Right lung (tissue), 5 donors: ENCODE measurements around the gene CDKAL1. TPM values are rescaled to one million over a fixed set of nuclear protein-coding genes. Genes with fewer than 3 reads are reported as not detected.
"Not testable (repeated sequence)": the region's sequence is repeated elsewhere in the genome, so short reads cannot be mapped to it uniquely, and the experiment has no call there.

ENCODE experiments used
- DNase-seq, 2 donors: peaks; one replicate each; pipeline ENCODE4 v3.0.0-alpha.2; 2013
- polyA plus RNA-seq, 5 donors: library from polyadenylated mRNA; unstranded; fragments of 120-200 nt; gene quantifications; one replicate each; pipeline versions ENCODE4 v1.2.1 to v1.2.3, GENCODE V29; 2013; ENCODE audit warnings: inconsistent platforms in 1 of 5, low replicate concordance in 1 of 5; ENCODE audit not compliant: insufficient read length in 5 of 5, insufficient read depth in 1 of 5

The CDKAL1 gene
- polyA plus RNA-seq, 5 donors = 15.1 to 19.5 (median 18.2) TPM

DNA sequence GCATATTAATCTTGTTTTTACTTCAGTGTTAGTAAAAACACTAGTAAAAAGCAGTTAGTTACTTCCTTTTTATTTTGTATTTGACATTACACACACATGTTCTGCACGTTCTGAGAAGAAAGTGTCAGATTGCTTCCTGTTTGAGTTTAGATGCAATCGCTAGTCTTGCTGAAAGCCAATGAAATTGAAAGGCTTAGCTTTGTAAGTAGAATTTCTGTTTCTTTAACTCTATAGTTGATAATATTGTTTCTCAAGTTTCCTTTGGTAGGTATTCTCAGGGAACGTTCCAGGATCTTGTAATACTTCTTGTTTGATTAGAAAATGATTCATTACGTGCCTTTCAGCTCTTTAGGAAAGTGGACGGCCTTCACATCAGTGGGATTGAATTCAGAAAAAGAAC, 55.0 kb downstream of the CDKAL1 start:
- DNase-seq = no peak

- DNase-seq = not testable (repeated sequence)
Observed at GRCh38 chr6:20590476-20590875, 56.2 kb downstream of the CDKAL1 start.

- not testable (repeated sequence) for DNase-seq
Observed at GRCh38 chr6:20594299-20594853, 60.1 kb downstream of the CDKAL1 start.

DNA sequence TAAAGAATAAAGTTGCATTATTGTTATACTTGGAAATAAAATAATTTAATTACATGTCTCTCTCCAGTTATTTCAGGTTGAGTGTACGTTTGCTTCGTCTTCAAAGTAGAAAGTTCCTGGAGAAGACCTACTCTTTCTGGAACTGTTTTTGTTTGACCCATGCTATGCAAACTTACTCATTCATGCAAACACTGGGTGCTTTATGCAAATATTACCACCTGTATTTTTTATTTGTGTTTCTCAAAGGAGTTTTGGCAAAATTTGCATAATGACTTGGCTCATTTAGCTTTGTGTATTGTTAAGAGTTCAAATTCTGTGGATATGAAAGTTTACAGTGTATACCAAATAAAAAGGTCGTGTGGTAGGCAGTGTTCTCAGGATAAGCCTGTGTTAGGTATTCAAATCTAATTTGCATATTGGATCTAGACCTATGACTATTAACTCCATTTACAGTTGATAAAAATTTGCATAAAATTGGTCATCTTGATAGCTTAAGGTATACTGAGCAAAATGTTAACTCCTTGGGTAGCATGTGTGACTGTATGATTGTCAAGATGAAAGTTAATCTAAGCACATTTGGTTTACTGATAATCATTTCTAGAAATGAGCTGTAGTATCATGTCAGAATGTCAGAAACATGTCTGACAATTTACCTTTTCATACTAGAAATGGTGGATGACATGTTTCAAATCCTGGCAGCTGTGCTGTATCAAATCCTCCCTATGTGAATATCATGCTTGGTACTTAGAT, 65.2 kb downstream of the CDKAL1 start:
- DNase-seq = no peak

GRCh38 chr6:20600831-20601230, 66.6 kb downstream of the CDKAL1 start:
- DNase-seq = no peak

GRCh38 chr6:20604159-20604558, 69.9 kb downstream of the CDKAL1 start:
- DNase-seq = no peak

GRCh38 chr6:20605061-20605460, 70.8 kb downstream of the CDKAL1 start:
- DNase-seq = no peak

DNA sequence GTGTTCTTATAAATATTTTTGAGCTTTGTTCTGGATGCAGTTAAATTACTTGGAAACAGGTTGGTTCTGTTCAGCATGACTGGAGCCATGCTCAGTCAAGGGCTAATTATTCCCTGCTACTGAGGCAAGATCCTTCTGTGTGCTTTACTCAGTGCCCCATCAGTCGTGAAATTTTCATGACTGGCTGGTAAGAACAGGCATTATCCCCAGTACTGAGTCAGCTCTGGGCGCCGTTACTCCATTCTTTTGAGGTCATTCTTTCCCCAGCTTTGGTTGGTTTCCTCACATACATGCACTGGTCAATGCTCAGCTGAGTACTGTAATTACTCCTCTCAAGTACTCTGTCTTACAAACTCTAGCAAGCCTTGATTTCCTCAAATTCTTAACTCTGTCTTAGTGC, 71.3 kb downstream of the CDKAL1 start:
- no peak for DNase-seq

GRCh38 chr6:20606831-20607230, 72.6 kb downstream of the CDKAL1 start:
- no peak for DNase-seq

DNA sequence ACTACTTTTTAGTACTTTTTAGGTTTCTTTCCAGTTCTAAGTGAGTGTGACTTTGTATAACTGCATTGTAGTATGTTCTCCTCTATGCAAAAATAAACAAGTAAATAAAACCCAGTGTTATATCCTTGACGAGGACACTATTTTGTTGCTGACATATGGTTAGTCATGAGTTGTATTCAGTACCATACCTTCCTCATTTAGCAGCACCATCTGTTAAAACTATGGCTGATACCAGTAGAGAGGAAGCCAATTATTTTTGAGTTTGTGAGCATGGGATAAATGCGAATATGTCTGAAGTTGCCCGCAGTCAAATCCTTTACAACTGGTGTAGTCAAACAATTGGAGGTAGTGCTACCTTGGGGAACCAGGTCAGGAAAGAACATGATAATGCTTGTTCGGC, 74.1 kb downstream of the CDKAL1 start:
- no peak for DNase-seq

- no peak for DNase-seq
Observed at GRCh38 chr6:20608905-20609304, 74.6 kb downstream of the CDKAL1 start.

GRCh38 chr6:20609924-20610323, 75.7 kb downstream of the CDKAL1 start:
- not testable (repeated sequence) for DNase-seq

DNA sequence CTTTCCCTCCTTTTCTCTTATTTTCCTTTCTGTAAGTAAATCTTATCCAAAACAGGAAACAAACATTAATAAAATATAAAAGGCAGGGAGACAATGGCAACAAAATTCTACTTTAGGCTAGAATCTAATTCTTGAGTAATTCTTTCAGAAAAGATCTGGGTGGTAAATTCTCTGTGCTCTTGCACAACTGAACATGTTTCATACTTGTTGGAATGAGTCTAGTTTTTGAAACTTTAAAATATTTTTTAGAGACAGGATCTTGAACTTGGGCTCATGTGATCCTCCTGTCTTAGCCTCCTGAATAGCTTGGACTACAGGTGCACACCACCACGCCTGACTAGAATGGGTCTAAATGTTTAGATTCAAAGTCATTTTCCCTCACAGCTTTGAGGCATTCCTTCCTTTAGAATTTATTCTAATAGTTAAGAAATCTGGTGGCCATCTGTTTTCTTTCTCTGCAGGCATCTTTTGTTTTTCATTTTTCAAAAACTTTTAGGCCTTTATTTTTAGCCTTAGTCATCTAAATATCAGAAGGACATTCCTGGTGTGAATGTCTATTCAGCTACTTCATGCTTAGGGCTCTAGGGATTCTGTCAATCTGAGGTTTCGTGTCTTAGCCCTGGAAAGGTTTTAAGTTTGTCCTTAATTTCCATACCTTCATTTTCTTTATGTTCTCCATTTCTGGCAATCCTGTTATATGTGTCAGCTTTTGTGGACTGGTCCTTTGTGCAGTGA, 76.5 kb downstream of the CDKAL1 start:
- no peak for DNase-seq

DNA sequence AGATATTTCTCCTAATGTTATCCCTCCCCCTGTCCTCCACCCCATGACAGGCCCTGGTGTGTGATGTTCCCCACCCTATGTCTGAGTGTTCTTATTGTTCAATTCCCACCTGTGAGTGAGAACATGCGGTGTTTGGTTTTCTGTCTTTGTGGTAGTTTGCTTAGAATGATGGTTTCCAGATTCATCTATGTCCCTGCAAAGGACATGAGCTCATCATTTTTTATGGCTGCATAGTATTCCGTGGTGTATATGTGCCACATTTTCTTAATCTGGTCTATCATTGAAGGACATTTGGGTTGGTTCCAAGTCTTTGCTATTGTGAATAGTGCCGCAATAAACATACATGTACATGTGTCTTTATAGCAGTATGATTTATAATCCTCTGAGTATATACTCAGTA, 83.3 kb downstream of the CDKAL1 start:
- not testable (repeated sequence) for DNase-seq

- DNase-seq = no peak
Observed at GRCh38 chr6:20620043-20620442, 85.8 kb downstream of the CDKAL1 start.

DNA sequence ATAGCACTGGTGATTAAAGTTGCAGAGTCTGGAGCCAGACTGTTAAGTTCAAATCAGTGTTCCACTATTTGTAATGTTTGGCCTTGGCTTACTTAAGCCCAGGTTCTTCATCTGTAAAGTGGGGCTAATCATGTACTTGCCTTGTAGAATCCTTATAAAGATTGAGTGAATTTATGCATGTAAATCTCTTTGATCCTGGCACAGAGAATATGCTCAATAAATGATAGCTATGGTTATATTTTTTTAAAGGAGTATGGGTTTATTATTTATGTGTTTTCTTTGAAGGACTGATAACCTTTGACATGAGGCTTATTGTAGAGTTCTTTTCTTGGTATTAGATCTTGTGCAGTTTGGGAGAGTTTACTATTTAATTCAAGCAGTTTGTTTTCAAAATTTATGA, 89.5 kb downstream of the CDKAL1 start:
- no peak for DNase-seq

GRCh38 chr6:20626165-20626564, 91.9 kb downstream of the CDKAL1 start:
- no peak for DNase-seq

DNA sequence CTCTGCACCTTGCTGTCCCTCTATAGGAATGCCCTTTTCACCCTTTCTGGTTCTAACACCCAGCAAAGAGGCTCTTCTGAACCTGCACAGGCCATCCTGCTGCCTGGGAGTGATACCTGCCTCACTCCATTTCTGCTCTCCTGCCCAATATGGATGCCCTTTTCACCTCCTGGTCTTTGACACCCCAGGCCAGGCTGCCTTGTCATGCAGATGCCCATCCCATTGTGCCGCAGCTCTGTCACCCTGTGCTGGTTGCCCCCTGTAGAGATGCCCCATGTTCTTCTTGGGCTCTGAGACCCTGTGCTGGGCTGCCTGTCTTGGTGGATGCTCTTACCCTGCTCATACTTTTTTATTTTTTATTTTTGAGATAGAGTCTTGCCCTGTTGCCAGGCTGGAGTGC, 95.3 kb downstream of the CDKAL1 start:
- no peak for DNase-seq

- no peak for DNase-seq
Observed at GRCh38 chr6:20630136-20630535, 95.9 kb downstream of the CDKAL1 start.

DNA sequence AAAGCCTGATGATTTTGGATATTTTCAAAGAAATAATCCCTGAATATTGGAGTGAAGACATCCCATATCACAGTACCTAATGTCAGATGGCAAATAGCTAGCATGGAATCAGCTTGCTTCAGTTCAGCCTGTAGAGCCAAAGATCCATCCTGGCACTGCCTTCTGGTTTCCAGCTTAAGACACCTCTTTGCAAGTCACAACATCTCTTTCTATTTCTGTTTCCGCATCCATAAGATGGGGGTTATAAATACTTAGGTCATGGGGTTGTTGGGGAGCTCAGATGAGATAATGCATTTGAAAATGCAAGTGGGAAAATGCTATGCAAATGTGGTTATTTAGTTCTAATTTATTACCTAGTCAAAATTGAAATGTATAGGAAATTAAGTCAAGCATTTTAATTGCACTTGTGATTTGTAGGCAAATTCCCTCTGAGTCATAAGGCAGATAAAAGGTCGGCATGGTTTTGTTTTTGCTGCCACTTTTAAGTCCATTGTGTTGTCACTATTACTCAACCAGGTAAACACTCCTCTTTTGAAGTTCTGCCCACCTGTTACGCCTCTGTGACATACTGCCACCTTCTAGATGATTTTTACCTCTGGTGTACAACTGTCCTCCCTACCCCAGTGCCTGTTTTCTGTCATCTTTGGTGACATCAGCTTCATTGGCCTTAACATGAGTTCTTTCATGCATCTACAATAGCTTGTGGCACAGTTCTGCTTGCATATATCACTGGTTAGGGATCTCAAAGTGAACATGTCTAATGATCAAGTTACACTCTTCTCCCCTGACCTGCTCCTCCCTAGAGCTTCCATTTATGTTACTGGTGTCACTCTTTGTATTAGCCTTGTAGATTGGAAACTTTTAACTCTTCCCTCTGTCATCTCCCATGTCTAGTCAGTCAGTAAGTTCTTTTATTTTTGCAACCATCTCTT, 96.6 kb downstream of the CDKAL1 start:
- DNase-seq = no peak

DNA sequence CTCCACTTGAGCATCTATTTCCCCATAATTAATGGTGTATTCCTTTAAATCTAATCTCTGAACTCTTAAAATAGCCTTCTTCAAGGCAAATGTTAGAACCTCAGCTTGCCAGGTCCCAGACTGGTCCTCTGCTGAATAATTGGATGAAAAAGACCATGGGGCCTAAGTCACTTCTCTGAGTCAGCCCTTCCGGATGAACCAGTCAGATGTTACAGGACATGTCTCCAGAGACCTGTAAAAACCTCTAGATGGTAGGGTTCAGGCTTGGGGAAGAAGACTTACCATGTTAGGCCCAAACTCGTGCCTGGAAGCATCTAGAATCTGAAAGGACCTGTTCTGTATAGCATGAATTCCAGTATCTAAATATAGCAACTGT, 97.3 kb downstream of the CDKAL1 start:
- DNase-seq = no peak

DNA sequence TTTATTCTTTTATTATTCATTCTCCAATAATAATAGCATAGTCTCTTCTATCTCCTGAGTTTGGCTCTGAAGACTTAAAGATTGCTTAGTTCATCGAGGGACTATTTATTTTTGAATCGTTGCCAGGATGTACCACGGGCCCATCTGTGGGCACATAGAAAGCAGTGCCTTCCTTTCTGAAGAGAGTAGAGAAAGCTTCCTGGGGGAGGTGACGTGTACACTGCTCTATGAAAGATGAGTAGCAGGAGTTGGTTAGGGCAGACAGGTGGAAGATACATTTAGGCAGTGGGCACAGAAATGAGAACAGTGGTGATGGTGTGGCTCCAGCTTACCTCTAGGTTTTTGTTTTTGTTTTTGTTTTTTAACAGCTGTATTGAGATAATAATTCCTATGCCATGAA, 98.4 kb downstream of the CDKAL1 start:
- no peak for DNase-seq
